ENCODE results near the gene TIMELESS.
"Not testable (repeated sequence)": the region's sequence is repeated elsewhere in the genome, so short reads cannot be mapped to it uniquely, and the experiment has no call there.

The TIMELESS gene

GRCh38 chr12:56448860-56449621 is at the start of gene TIMELESS:
TSS of gene TIMELESS (minus strand) at chr12:56449426. CDS start at chr12:56434170, 15,256 bp downstream.
- DNase-seq, result peak; percentile 84 to 90

DNA sequence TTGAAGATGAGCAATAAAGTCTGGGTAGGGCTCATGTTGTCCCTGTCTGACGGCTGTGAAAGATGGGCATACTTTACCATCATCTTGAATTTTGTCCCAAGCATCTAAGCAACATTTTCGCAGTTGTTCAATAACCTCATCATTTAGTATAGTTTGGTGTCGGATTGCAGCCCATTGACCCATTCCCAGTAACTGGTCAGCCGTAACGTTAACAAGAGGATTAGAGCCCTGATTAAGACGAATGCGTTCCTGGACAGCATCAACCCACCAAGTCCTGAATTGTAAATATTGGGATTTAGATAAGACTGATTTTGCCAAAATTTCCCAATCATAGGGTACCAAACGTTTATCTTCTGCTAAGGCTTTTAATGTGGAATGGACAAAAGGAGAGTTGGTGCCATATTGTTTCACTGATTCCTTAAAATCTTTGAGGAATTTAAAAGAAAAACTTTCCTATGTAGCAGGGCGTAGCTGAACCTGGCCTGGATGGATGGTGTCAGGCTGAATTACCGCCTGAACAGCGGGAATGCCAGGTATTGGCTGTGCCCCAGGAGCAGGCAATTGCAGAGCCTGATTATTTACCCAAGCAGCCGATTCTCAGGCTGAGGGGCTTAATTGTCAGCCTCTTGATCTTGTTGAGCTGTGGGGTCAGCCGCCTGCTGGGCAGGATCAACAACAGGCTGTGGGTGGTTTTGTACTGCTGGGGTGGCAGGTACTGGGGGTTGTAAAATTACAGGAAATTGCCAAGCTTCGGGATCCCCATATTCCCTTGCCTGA is 49.1 kb upstream of the TIMELESS start:
- not testable (repeated sequence) for DNase-seq

DNA sequence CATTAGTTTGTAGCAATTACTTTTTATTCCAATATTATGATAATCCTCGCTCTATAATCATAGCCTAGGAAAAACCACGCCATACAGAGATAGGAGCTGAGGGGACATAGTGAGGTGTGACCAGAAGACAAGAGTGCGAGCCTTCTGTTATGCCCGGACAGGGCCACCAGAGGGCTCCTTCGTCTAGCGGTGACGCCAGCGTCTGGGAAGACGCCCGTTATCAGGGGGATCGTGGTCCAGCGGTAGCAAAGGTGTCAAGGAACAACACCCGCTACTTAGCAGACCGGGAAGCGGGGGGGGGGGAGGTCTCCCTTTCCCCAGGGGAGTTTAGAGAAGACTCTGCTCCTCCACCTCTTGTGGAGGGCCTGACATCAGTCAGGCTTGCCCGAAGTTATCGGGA is 47.5 kb upstream of the TIMELESS start:
- peak in 1 of 2 experiments; percentile 18 for DNase-seq

DNA sequence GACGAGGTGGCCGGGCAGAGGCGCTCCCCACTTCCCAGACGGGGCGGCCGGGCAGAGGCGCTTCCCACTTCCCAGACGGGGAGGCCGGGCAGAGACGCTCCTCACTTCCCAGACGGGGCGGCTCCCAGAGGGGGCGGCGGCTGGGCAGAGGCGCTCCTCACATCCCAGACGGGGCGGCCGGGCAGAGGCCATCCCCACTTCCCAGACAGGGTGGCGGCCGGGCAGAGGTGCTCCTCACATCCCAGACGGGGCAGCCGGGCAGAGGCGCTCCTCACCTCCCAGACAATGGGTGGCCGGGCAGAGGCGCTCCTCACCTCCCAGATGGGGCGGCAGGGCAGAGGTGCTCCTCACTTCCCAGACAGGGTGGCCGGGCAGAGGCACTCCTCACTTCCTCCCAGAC is 45.3 kb upstream of the TIMELESS start:
- DNase-seq, result not testable (repeated sequence)

DNA sequence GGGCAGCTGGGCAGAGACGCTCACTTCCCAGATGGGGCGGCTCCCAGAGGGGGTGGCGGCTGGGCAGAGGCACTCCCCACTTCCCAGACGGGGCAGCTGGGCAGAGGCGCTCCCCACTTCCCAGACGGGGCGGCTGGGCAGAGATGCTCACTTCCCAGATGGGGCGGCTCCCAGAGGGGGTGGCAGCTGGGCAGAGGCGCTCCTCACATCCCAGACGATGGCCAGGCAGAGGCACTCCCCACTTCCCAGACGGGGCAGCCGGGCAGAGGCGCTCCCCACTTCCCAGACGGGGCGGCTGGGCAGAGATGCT is 44.8 kb upstream of the TIMELESS start:
- DNase-seq, result not testable (repeated sequence)

DNA sequence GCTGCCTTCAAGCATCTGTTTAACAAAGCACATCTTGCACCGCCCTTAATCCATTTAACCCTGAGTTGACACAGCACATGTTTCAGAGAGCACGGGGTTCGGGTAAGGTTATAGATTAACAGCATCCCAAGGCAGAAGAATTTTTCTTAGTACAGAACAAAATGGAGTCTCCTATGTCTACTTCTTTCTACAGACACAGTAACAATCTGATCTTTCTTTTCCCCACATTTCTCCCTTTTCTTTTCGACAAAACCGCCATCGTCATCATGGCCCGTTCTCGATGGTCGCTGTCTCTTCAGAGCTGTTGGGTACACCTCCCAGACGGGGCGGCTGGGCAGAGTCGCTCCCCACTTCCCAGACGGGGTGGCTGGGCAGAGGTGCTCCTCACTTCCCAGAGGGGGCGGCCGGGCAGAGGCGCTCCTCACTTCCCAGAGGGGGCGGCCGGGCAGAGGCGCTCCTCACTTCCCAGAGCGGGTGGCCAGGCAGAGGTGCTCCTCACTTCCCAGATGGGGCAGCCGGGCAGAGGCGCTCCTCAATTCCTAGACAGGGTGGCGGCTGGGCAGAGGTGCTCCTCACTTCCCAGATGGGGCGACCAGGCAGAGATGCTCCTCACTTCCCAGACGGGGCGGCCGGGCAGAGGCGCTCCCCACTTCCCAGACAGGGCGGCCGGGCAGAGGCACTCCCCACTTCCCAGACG is 44.3 kb upstream of the TIMELESS start:
- not testable (repeated sequence) for DNase-seq

DNA sequence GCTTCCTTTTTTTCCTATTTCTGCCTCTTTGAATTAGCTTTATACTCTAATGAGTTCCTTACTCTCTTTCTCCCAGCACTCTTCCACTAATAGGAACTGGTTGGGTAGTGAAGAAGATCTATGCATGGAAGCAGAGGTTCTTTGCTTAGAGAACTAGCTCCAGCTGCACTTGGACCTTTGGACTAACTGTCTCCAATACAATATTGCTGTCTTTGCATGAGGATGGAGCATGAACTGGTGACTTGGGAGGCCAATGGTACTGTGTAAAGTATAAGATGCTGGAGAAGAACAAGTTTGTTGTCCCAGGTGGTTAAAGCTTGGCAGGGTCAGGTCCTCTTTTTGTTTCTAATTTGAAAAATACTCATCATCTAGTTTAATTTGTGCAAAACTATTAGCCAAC is 41.1 kb upstream of the TIMELESS start:
- DNase-seq, result no peak

- DNase-seq, result peak; percentile 81 to 82
Observed at GRCh38 chr12:56488041-56488955, 39.1 kb upstream of the TIMELESS start, which contains the start of gene GLS2. TSS of gene GLS2 (minus strand) at chr12:56488161. CDS start at chr12:56488118, 43 bp downstream.

DNA sequence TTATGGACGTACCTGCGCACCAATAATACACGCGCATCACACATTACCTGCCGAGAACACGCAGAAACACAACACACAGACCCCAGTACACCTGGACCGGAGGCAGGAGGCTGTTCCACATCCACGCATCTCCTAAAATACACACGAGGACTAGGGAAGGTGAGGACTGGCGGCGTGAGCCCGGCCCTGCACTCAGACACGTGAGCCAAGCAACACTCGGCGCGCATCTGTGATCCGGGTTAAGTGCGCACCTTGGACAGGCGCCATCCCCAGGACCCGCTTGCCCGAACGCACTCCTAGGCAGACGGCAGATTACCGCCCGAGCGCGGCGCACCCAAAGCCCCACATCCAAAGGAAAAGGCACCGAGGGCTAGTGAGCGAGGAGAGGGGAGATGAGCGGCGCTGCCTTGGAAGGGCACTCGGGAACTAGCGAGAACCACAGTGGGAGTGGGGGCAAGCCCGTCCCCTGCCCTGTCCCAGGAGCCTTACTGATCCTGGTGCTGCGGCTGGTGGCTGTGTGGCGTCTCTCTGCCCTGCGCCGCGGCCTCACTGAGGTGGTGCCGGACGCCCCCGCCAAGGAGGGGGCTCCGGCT is 38.3 kb upstream of the TIMELESS start:
- peak; percentile 44 to 55 for DNase-seq

DNA sequence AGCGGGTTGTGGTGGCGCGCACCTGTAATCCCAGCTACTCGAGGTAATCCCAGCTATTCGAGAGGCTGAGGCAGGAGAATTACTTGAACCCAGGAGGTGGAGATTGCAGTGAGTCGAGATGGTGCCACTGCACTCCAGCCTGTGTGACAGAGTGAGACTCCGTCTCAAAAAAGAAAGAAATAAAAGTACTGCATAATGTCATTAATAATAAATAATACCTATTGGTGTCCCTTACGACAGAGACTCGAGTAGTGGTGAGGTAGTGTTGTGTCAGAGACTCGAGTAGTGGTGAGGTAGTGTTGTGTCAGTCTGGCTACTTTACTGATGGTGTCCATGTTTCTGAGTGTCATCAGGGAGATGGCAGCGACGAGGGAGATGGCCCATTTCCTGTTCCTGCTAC is 37.5 kb upstream of the TIMELESS start:
- DNase-seq, result peak; percentile 4 to 13

GRCh38 chr12:56484566-56484965 is 35.3 kb upstream of the TIMELESS start:
- no peak for DNase-seq

- no peak for DNase-seq
Observed at GRCh38 chr12:56479625-56480024, 30.4 kb upstream of the TIMELESS start.

DNA sequence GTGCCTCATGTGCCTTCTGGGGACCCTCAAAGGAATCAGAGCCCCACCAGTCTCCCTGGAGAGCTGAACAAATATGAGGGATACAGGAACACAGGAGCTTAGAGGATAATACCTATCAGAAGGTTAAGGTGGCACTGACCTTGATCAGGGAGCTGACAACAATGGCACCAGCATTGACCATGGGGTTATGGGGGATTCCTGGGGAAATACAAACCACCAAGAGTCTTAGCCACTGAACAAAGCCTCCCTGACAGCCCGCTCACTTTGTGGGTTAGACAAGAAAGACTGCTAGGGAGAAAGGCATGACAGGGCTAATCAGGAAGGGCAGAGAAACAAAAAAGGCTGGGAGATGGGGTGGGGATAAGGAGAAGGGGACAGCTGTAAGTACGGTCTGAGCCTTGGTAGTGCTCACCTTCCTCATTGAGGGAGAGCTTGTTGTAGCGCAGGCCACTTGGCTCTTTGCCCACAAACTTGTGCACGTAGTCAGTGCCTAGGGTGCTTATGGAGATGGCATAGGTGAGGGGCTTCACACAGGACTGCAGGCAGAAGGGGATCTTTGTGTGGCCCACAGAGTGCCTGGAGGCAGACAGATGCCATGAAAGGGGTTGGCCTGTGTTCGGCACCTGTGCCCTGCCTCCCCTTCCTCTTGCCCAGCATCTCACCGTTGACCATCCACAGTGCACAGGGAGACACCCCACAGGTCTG is 28.4 kb upstream of the TIMELESS start:
- no peak for DNase-seq

GRCh38 chr12:56476972-56477432 is 27.8 kb upstream of the TIMELESS start:
- DNase-seq, result no peak

- no peak for DNase-seq
Observed at GRCh38 chr12:56476143-56476542, 26.9 kb upstream of the TIMELESS start.

DNA sequence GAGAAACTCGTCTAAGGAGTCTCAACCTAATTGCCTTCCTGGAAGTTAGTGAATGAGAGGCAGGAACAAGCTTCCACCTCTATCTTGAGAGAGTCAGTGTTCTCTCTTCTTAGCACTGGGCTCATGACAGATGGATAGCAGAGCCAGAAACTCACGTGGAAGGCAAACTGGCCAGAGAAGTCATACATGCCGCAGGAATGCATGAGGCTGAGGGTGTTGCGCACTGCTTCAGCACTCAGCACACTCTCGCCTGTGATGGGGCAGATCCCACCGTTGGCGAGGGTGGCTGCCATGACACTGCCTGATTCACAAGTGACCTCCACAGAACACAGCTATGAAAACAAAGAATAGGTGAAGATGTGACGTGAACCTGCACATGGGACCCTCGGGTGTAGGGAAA is 25.2 kb upstream of the TIMELESS start:
- DNase-seq, result no peak

DNA sequence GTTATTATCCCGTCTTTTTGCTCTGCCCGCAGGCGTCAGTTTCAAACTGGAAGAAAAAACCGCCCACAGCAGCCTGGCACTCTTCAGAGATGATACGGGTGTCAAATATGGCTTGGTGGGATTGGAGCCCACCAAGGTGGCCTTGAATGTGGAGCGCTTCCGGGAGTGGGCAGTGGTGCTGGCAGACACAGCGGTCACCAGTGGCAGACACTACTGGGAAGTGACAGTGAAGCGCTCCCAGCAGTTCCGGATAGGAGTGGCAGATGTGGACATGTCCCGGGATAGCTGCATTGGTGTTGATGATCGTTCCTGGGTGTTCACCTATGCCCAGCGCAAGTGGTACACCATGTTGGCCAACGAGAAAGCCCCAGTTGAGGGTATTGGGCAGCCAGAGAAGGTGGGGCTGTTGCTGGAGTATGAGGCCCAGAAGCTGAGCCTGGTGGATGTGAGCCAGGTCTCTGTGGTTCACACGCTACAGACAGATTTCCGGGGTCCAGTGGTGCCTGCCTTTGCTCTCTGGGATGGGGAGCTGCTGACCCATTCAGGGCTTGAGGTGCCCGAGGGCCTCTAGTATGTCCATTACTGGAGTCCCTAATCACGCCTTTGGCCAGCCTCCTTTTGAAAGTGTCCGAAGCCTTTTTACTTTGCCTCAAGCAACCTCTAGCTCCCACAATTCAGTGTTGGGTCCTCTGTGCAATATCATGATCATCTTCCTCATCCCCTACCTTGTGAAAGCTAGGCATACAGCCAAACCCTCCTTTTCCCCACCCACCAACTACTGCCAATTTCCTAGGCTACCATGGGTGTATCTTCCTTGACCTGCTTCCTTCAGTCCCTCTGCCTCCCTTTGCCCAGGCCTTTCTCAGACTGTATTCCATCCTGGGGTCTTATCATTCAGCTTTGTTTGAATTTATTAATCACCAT is 20.0 kb upstream of the TIMELESS start:
- peak in 1 of 2 experiments; percentile 12 for DNase-seq

DNA sequence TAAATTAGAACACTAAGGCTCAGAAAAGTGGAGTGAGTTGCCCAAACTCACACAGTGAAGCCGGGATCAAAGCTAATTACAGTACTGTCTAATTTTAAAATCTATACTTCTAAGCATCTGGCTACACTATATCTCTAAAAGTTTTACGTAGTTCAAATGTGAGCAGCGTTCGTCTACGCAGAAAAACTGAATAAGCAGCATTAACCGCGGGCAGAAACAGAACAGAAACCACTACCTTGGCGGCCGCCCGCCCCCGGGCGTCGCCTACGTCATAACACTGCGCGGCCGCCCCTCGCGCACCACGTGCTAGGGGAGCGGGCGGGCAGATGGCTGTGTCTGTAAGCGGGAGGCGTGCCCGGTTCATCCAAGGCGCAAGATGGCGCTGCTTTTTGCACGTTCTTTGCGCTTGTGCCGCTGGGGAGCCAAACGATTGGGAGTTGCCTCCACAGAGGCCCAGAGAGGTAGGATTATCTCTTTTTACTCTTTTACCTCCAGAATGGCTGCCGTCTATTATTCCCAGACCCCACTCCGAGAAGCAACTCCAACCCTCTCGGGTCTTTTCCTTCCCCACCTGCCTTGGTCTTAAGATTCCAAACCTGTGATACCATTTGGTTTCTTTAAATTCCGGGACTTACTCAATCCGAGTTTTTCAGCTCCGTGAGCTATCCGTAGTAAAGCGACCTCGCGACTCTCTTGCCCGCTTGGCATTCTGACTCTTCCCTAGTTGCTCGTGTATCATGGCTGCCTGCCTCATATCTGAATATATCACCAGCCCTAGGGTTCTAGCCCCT is 19.2 kb upstream of the TIMELESS start, which contains the start of gene SPRYD4:
Gene SPRYD4, plus strand, starts transcription at position 363 of the 791 bp plus-strand sequence. Its CDS starts 14 bp downstream, at position 377.
- DNase-seq, result peak; percentile 73 to 93

DNA sequence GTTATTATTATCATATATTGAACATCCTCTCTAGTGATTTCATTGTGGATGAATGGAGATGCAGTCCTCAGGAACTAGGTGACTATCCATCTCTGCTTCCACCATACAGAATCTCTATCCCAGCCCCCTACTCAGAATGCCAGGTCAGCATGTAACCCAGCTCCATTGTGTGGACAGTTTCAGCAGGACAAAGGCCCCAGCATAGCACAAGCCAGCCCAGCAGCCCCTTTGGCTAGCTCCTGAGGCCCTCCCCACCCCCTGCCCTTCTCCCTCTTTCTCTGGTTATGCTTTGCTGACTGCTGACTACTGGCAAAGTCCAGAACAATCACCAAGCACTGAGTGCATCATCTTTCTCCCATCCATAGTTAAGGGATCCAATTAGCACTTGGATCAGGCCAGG is 13.3 kb upstream of the TIMELESS start:
- no peak for DNase-seq
